K562 (cell line): ENCODE measurements around the gene ZFYVE16. TPM values are rescaled to one million over a fixed set of nuclear protein-coding genes. Genes with fewer than 3 reads are reported as not detected.

Source experiments
- CBX1 ChIP-seq: sonication (generic); IDR thresholded peaks from 2 replicates; pipeline ENCODE4 v1.6.1; 2016; ENCODE audit warnings: antibody characterized with exemption, low read depth, mild to moderate bottlenecking
- CHAMP1 ChIP-seq: fragments of 450-650 bp; IDR thresholded peaks from 2 replicates; pipeline ENCODE4 v1.6.1; 2016; ENCODE audit warnings: mild to moderate bottlenecking
- E2F3 ChIP-seq: fragments of 250-450 bp; sonication (Bioruptor Pico); IDR thresholded peaks from 2 replicates; pipeline ENCODE4 v1.4.0; 2020; ENCODE audit warnings: mild to moderate bottlenecking
- GTF2F1 ChIP-seq: IDR thresholded peaks from 2 replicates; pipeline ENCODE4 v1.6.1; 2011; ENCODE audit warnings: low read depth, low read length, improper control_type of control experiment
- KHSRP ChIP-seq: fragments of 450-650 bp; IDR thresholded peaks from 2 replicates; pipeline ENCODE4 v1.6.1; 2017
- NR0B1 ChIP-seq: fragments of 450-650 bp; IDR thresholded peaks from one replicate; pipeline ENCODE4 v1.6.1; 2018; ENCODE audit warnings: mild to moderate bottlenecking, moderate library complexity; ENCODE audit not compliant: partially characterized antibody
- SMARCE1 ChIP-seq: fragments of 450-650 bp; IDR thresholded peaks from 2 replicates; pipeline ENCODE4 v1.7.1; 2016; ENCODE audit warnings: mild to moderate bottlenecking
- USF1 ChIP-seq: sonication (generic); formaldehyde crosslinking; IDR thresholded peaks from 2 replicates; pipeline ENCODE4 v1.9.0; 2022; ENCODE audit warnings: mild to moderate bottlenecking, missing genetic modification reagents
- ZBTB2 ChIP-seq: fragments of 450-650 bp; IDR thresholded peaks from 2 replicates; pipeline ENCODE4 v1.6.1; 2016; ENCODE audit warnings: antibody characterized with exemption
- ZNF121 ChIP-seq: sonication (generic); formaldehyde crosslinking; conservative IDR thresholded peaks from 2 replicates; pipeline ENCODE4 v1.8.0; 2022; ENCODE audit warnings: missing genetic modification reagents
- ZNF146 ChIP-seq: IDR thresholded peaks from one replicate; pipeline ENCODE4 v1.6.1; 2018; ENCODE audit warnings: missing compliant biosample characterization; ENCODE audit not compliant: unreplicated experiment
- ZNF445 ChIP-seq: fragments of 250-450 bp; sonication (Bioruptor Pico); IDR thresholded peaks from 2 replicates; pipeline ENCODE4 v1.4.0; 2020; ENCODE audit warnings: low read depth, mild to moderate bottlenecking, moderate library complexity
- ZNF583 ChIP-seq: fragments of 250-450 bp; sonication (Bioruptor Pico); IDR thresholded peaks from 2 replicates; pipeline ENCODE4 v1.4.0; 2020
- polyA plus RNA-seq, 8 experiments: library from polyadenylated mRNA; depleted of rRNA in 4 of 8; stranded (reverse) in 5 of 8; unstranded in 3 of 8; fragments of >200 nt; fragmentation: Nextera tagmentation in 2 of 8; fragmentation: Illumina TruSeq in 1 of 8; extraction: Ambion mirVana in 2 of 8; extraction: Trizol in 1 of 8; gene quantifications; 2 replicates each; pipeline versions ENCODE4 v1.2.1 to v1.2.3, GENCODE V29; 2011 to 2014; ENCODE audit warnings: inconsistent platforms in 1 of 8, missing spikeins in 1 of 8
- total RNA-seq, 7 experiments: library from RNA; depleted of rRNA in 6 of 7; stranded (reverse); fragments of >200 nt in 6 of 7; fragmentation: Illumina TruSeq in 2 of 7; extraction: Trizol in 2 of 7; gene quantifications; 2 replicates each; pipeline versions ENCODE4 v1.2.1 to v1.2.3, GENCODE V29; 2011 to 2021; ENCODE audit warnings: low replicate concordance in 1 of 7
- TF ChIP-seq, protein P1 (sequence below), 3 experiments: fragments of 200-800 bp in 1 of 3; fragments of 250-450 bp in 1 of 3; fragments of 450-650 bp in 1 of 3; sonication (Bioruptor Pico) in 1 of 3; sonication (Bioruptor generic) in 1 of 3; formaldehyde crosslinking in 1 of 3; IDR thresholded peaks; 2 replicates each; pipeline versions ENCODE4 v1.6.1 to v1.8.0; 2016 to 2022; ENCODE audit warnings: mild to moderate bottlenecking in 2 of 3, missing genetic modification characterization in 2 of 3, missing compliant biosample characterization in 1 of 3, moderate library complexity in 1 of 3
- TF ChIP-seq, protein P2 (sequence below): fragments of 250-450 bp; sonication (Bioruptor Pico); IDR thresholded peaks from 2 replicates; pipeline ENCODE4 v1.9.0; 2021; ENCODE audit warnings: mild to moderate bottlenecking, inconsistent platforms

Gene ZFYVE16
- total and polyA plus RNA-seq, 9 of the 15 experiments (the other 6 are each of a cell fraction or from before 2014, with no cell fraction given), result 6.0 to 18.9 (median 12.5) TPM

DNA sequence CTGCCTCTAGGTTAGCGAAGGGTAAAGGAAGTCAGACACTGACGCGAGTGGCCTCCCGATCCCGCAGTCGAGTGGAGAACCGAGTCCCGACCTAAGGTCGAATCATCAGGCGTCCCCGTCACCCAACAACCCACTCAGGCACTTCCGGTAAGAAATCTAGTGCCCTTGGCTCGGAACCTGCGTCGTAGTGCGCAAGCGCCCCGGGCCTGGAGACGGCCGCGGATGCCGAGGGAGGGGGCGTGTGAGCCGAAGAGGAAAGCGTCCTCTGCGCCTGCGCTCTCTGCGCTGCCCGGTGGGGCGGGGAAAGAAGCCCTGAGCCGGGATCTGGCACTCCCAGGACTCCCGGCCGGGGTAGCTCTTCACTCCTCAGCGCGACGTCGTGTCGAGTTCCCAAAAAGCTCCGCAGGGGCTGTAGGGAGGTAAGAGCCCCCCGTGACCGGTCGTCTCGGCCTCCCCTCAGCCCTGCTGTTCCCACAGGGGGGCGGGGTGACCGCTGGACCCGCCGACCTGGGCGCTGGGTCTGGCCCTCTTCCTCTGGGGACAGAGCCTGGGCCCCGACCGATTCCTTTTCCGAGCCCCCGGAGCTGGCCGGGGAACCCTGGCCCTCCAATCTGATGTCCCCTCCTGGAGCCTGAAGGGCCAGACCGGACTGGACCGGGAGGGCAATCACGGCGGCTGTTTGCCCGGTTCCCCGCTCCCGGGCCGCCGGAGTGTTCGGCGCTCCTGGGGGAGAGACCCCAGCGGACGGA, at the start of gene ZFYVE16 (continued):
- TF ChIP-seq, protein P1, sequence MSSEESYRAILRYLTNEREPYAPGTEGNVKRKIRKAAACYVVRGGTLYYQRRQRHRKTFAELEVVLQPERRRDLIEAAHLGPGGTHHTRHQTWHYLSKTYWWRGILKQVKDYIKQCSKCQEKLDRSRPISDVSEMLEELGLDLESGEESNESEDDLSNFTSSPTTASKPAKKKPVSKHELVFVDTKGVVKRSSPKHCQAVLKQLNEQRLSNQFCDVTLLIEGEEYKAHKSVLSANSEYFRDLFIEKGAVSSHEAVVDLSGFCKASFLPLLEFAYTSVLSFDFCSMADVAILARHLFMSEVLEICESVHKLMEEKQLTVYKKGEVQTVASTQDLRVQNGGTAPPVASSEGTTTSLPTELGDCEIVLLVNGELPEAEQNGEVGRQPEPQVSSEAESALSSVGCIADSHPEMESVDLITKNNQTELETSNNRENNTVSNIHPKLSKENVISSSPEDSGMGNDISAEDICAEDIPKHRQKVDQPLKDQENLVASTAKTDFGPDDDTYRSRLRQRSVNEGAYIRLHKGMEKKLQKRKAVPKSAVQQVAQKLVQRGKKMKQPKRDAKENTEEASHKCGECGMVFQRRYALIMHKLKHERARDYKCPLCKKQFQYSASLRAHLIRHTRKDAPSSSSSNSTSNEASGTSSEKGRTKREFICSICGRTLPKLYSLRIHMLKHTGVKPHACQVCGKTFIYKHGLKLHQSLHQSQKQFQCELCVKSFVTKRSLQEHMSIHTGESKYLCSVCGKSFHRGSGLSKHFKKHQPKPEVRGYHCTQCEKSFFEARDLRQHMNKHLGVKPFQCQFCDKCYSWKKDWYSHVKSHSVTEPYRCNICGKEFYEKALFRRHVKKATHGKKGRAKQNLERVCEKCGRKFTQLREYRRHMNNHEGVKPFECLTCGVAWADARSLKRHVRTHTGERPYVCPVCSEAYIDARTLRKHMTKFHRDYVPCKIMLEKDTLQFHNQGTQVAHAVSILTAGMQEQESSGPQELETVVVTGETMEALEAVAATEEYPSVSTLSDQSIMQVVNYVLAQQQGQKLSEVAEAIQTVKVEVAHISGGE (CRISPR knock-in tag; IDR thresholded peaks at IDR 0.05), result peak in 1 of 3 experiments; percentile 49; a peak in 2 of 6 replicates
- TF ChIP-seq ZNF445 (CRISPR knock-in tag), result no peak
- TF ChIP-seq SMARCE1, result 0 out of 2 replicates have a peak, but pooled peaks have one; percentile 27
- no peak for TF ChIP-seq ZNF146 (CRISPR knock-in tag)
- no peak for TF ChIP-seq NR0B1
- TF ChIP-seq ZNF583, result no peak
- no peak for TF ChIP-seq USF1 (CRISPR knock-in tag)
- 0 out of 2 replicates have a peak, but pooled peaks have one; percentile 12 for TF ChIP-seq CBX1
- peak; percentile 92 for TF ChIP-seq ZBTB2
- TF ChIP-seq, protein P2, sequence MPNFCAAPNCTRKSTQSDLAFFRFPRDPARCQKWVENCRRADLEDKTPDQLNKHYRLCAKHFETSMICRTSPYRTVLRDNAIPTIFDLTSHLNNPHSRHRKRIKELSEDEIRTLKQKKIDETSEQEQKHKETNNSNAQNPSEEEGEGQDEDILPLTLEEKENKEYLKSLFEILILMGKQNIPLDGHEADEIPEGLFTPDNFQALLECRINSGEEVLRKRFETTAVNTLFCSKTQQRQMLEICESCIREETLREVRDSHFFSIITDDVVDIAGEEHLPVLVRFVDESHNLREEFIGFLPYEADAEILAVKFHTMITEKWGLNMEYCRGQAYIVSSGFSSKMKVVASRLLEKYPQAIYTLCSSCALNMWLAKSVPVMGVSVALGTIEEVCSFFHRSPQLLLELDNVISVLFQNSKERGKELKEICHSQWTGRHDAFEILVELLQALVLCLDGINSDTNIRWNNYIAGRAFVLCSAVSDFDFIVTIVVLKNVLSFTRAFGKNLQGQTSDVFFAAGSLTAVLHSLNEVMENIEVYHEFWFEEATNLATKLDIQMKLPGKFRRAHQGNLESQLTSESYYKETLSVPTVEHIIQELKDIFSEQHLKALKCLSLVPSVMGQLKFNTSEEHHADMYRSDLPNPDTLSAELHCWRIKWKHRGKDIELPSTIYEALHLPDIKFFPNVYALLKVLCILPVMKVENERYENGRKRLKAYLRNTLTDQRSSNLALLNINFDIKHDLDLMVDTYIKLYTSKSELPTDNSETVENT (CRISPR knock-in tag), result 0 out of 2 replicates have a peak, but pooled peaks have one; percentile 6
- 0 out of 2 replicates have a peak, but pooled peaks have one; percentile 42 for TF ChIP-seq E2F3 (CRISPR knock-in tag)
- no peak for TF ChIP-seq KHSRP
- TF ChIP-seq ZNF121 (CRISPR knock-in tag), result no peak
- peak; percentile 61; the same call in 1 of the 2 replicates for TF ChIP-seq GTF2F1
- TF ChIP-seq CHAMP1, result no peak
